Posterior vena cava (tissue), 2 donors: Measurements from ENCODE around the gene DENND2C. TPM values are rescaled to one million over a fixed set of nuclear protein-coding genes. Genes with fewer than 3 reads are reported as not detected.

Experiments
- DNase-seq: peaks from one replicate; pipeline ENCODE4 v3.0.0-alpha.2; 2020; ENCODE audit warnings: low spot score
- intact Hi-C, 2 donors: fragments of 100-400 bp; cut with DNase I; formaldehyde crosslinking; loops; one replicate each; pipeline versions ENCODE4 v1.14.1 to v1.14.2; 2022 to 2023
- total RNA-seq, 2 donors: library from RNA; stranded (reverse); fragmentation: NEBNext Ultra II Directional; extraction: Animal tissue kit (Norgen Biotek cat#: 25700); gene quantifications; one replicate each; pipeline ENCODE4 v1.2.1, GENCODE V29; 2021
- donor health status: DM: yes; HTN: yes; CAD: no.
- donor health status: DM: yes; HTN: yes; CAD: no.

DENND2C gene
- total RNA-seq, 2 donors from 2014 or later, result 2.7 to 4.8 TPM

DNA sequence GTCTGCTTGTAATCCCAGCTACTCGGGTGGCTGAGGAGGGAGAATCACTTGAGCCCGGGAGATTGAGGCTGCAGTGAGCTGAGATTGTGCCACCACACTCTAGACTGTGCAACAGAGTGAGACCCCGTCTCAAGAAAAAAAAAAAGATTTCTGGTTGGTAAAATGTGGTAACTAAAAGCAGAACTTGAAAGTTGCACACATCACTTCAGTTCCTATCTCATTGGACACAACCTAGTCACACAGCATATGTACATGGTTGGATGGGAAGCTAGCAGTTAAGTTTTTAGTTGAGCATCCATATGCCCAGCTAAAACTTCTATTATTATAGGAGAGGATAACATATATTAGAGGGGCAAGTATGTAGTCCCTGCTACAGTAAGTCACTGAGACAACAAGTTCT lies 110.5 kb downstream of the DENND2C start:
- intact Hi-C loops, result no loop called here
- no peak for DNase-seq

DNA sequence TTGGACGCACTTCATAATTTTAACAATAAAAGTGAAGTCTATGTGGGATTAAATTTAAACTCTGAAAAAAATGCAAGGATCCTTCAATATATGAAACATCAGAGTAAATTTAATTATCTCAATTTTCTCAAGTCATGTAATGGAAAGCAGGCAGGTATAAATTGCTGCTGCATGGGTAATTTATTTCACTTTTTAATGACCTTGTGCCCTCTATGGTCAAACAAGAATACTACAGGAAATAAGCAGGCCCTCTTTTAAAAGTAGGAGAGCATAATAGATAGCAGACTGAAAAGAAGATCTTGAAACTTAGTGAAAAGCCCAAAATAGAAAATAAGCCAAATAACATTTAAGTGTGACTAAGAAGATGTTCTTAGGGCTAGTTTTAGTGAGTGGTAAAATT lies 111.3 kb downstream of the DENND2C start:
- intact Hi-C loops, result no loop called here
- DNase-seq, result no peak

DNA sequence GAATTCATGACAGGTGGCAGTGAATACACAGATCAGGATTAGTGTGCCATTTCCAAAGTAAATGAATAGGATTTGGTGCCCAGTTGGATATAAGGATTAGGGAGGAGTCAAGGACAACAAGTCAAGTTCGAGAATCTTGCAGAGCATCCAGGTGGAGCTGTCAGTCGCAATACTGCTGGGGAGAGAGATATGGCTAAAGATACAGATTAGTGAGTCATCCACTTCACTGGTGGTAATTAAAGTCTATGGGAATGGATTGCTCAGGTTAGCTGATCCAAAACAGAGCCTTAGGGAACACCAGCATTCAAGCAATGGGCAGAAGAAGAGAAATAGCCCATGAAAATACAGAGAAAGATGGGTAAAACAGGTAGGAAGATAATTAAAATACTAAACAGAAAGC lies 115.3 kb downstream of the DENND2C start:
- intact Hi-C loops, result no loop called here
- no peak for DNase-seq

DNA sequence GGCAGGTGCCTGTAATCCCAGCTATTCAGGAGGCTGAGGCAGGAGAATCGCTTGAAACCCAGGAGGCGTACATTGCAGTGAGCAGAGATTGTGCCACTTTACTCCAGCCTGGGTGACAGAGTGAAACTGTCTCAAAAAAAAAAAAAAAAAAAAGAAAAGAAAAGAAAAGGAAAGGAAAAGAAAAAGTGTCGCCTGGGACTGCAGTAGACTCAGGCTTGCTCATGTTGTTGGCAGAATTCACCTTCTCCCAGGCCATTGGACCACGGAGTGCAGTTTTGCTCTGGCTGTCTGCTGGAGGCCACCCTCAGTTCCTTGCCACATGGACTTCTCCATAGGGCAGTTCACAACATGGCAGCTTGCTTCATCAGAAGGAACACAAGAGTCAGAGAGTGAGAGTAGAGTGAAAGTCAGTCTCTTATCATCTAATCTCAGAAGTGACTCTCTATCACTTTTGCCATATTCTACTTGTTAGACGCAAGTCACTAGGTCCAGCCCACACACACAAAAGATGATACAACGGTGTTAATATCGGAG lies 117.7 kb downstream of the DENND2C start:
- intact Hi-C loops, result no loop called here

GRCh38 chr1:114551400-114551799 lies 118.4 kb downstream of the DENND2C start:
- DNase-seq, result no peak
- intact Hi-C loops, result no loop called here

More for the DNA sequence above, 117.7 kb downstream of the DENND2C start:
- DNase-seq, result no peak

DNA sequence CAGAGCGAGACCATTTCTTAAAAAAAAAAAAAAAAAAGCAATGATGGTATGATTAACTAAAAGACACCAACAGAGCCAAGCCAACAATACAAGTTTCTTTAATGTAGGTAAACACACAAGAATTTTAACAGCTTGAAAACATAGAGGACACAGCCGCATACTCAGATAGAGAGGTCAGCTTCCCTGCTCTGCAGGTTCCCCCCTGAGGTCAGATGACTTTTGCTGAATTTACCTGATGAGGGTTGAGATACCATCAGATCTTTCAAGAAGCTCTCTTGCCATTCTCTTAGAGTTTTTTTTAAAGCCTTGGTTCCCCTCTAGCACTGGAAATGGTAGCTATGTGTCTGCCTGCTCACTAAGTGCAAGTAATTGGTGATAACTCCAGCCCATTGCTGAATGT lies 119.5 kb downstream of the DENND2C start:
- intact Hi-C loops, result no loop called here
- no peak for DNase-seq

GRCh38 chr1:114549137-114549536 lies 120.7 kb downstream of the DENND2C start:
- intact Hi-C loops, result no loop called here
- no peak for DNase-seq

DNA sequence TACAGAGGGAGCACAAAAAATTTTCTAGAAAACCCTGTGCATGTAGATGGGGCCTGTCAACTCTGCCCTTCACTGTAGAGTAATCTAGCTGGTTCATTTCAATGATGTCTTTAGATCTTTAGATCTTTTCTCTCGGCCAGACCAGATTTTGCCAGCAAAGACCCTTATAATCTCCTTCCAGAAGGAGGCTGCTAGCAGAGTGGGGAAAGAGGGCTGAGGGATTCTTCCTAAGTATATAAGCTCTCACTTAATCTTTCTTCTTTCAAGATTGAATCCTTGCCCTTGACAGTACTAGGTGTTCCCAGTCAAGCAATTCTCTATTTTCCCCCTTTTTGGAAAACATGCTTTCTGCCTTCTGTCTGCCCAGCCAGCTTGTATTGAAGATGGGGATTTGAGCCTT lies 122.8 kb downstream of the DENND2C start:
- no peak for DNase-seq
- intact Hi-C loops, result no loop called here

GRCh38 chr1:114545796-114546195 lies 124.1 kb downstream of the DENND2C start:
- intact Hi-C loops, result no loop called here
- DNase-seq, result no peak

DNA sequence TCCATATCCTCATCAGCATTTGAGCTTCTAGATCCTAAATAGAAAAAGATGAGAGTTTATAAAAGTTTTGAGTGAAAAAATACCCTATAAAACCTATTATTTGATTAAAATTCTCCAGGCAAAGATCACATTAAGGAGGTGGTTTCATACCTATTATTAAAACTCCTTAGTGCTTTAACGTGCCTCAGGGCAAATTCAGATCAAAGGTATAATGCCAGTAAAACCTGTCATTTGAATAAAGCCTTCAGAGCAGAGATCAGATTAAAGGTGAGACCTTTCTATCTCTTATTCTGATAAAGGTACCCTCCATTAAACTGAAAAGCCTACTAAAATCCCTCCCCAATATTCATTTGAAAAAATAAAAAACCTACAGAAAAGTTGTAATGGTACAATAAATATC lies 124.5 kb downstream of the DENND2C start:
- intact Hi-C loops, result no loop called here
- DNase-seq, result no peak

DNA sequence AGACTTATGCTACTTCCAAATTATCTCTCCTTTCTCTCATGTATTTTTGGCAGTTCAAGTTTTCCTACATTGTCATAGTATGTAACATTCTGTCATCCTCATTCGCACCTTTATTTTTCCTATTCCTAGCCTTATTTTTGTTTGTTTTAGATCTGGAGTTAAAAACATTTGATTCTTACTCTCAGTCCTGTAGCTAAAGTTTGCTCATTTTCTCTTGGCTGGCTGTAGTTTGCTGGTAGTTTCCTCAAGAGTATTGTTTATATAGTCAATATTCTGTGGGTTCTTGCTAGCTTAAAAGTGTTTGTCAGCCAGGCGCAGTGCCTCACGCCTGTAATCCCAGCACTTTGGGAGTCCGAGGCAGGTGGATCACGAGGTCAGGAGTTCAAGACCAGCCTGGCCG lies 129.0 kb downstream of the DENND2C start:
- intact Hi-C loops, result no loop called here
- no peak for DNase-seq

- DNase-seq, result no peak
- intact Hi-C loops, result no loop called here
Observed at GRCh38 chr1:114540272-114540671, 129.6 kb downstream of the DENND2C start.

DNA sequence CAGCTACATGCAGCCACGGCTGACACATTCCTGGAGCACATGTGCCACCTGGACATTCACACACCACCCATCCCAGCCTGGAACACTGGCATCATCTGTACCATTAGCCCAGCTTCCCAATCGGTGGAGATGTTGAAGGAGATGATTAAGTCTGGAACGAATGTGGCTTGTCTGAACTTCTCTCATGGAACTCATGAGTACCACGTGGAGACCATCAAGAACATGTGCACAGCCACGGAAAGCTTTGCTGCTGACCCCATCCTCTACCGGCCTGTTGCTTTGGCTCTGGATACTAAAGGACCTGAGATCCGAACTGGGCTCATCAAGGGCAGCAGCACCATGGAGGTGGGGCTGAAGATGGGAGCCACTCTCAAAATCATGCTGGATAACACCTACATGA lies 133.8 kb downstream of the DENND2C start:
- intact Hi-C loops, result no loop called here
- no peak for DNase-seq

DNA sequence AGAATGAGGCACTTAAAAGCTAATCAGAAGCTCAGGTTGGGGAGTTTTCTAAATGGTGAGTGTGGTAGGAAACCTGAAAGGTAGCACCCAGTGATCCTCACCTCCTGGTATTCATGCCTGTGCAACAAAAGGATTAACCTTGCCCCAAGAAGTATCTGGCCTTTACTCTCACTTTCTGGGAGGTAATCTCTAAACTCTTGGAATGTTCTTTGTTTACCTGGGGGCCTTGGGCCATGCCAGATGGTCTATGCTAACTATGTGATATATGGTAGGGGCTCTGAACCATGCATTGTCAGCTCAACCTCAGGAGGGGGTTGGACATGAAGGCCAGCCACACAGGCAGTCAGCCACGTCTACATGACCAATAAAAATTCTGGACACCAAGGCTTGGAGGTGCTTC lies 134.4 kb downstream of the DENND2C start:
- DNase-seq, result no peak
- intact Hi-C loops, result no loop called here

Other genes starting within 250 kb of the DENND2C start
- 10 to 100 TPM; 25.9 to 28.2 TPM for gene TRIM33, start 158.8 kb downstream of the DENND2C start, total RNA-seq
- gene BCAS2, start 88.4 kb downstream of the DENND2C start, total RNA-seq, result 10 to 100 TPM; 31.1 to 31.3 TPM
- gene AMPD1, start 25.5 kb upstream of the DENND2C start, total RNA-seq, result not detected
- gene NRAS, start 46.7 kb upstream of the DENND2C start, total RNA-seq, result 10 to 100 TPM; 19.9 to 24.8 TPM
- 100 to 1,000 TPM; 724 to 865 TPM for gene CSDE1, start 87.9 kb upstream of the DENND2C start, total RNA-seq
- 10 to 100 TPM; 43.4 to 47.7 TPM for gene SIKE1, start 110.6 kb upstream of the DENND2C start, total RNA-seq
- not detected for gene SYCP1, start 184.8 kb upstream of the DENND2C start, total RNA-seq